Globus pallidus (tissue), 1 donor: Measurements from ENCODE around the gene KDM4B.
A peak's percentile ranks its signal among the peaks of the same experiment; 100 is the strongest.

Experiments
- DNase-seq: peaks from one replicate; pipeline ENCODE4 v3.0.0-alpha.2; 2015; ENCODE audit warnings: low spot score

Gene KDM4B

GRCh38 chr19:5070930-5071329 lies 102.0 kb downstream of the KDM4B start:
- DNase-seq = no peak

- no peak for DNase-seq
Measured at GRCh38 chr19:5071579-5071978, 102.7 kb downstream of the KDM4B start.

- DNase-seq = no peak
Measured at GRCh38 chr19:5072115-5072514, 103.2 kb downstream of the KDM4B start.

GRCh38 chr19:5073153-5073844 lies 104.4 kb downstream of the KDM4B start:
- DNase-seq = no peak

GRCh38 chr19:5074407-5074806 lies 105.5 kb downstream of the KDM4B start:
- no peak for DNase-seq

- DNase-seq = no peak
Measured at GRCh38 chr19:5074830-5075394, 106.0 kb downstream of the KDM4B start.

- DNase-seq = no peak
Measured at GRCh38 chr19:5075597-5075996, 106.7 kb downstream of the KDM4B start.

- no peak for DNase-seq
Measured at GRCh38 chr19:5076440-5077208, 107.7 kb downstream of the KDM4B start.

GRCh38 chr19:5077209-5077515 lies 108.2 kb downstream of the KDM4B start:
- DNase-seq = no peak

GRCh38 chr19:5078182-5078581 lies 109.3 kb downstream of the KDM4B start:
- peak; percentile 29 for DNase-seq

GRCh38 chr19:5078666-5079065 lies 109.8 kb downstream of the KDM4B start:
- peak; percentile 73 for DNase-seq

GRCh38 chr19:5079071-5079774 lies 110.3 kb downstream of the KDM4B start:
- DNase-seq = no peak

- peak; percentile 39 for DNase-seq
Measured at GRCh38 chr19:5080030-5080654, 111.2 kb downstream of the KDM4B start.

GRCh38 chr19:5080809-5081208 lies 111.9 kb downstream of the KDM4B start:
- DNase-seq = no peak

- no peak for DNase-seq
Measured at GRCh38 chr19:5081443-5082161, 112.7 kb downstream of the KDM4B start.

- DNase-seq = no peak
Measured at GRCh38 chr19:5083547-5083965, 114.6 kb downstream of the KDM4B start.

- no peak for DNase-seq
Measured at GRCh38 chr19:5085566-5085965, 116.7 kb downstream of the KDM4B start.

GRCh38 chr19:5086230-5086629 lies 117.3 kb downstream of the KDM4B start:
- DNase-seq = no peak

- no peak for DNase-seq
Measured at GRCh38 chr19:5086725-5087439, 118.0 kb downstream of the KDM4B start.

GRCh38 chr19:5089283-5089682 lies 120.4 kb downstream of the KDM4B start:
- DNase-seq = no peak

GRCh38 chr19:5090465-5091017 lies 121.6 kb downstream of the KDM4B start:
- no peak for DNase-seq
